ENCODE measurements around the gene HOXA7. TPM values are rescaled to one million over a fixed set of nuclear protein-coding genes. Genes with fewer than 3 reads are reported as not detected.

Gene HOXA7
- total RNA-seq, 1 donor from 2014 or later = 34.2 TPM

- Histone ChIP-seq H3K27me3 (ENCODE audit: control insufficient read depth, insufficient read depth, low read length) (no peaks in the 10 kb centered on the region), H3K4me3 (ENCODE audit: low read depth, low read length) (peak overlapping the region; percentile 76), H3K36me3 (ENCODE audit: control insufficient read depth, insufficient read depth, low read length) (no peaks in the 10 kb centered on the region)
- TF ChIP-seq CTCF (IDR thresholded peaks at IDR 0.05; ENCODE audit: insufficient read depth, low read length, poor library complexity, severe bottlenecking) = no peak
- no peak for DNase-seq (ENCODE audit: low read depth)
These were observed 1.4 kb upstream of the HOXA7 start for GRCh38 chr7:27157702-27158431.

- TF ChIP-seq CTCF (IDR thresholded peaks at IDR 0.05; ENCODE audit: insufficient read depth, low read length, poor library complexity, severe bottlenecking) = no peak
- no peaks in the 10 kb centered on the region for H3K36me3 ChIP-seq (ENCODE audit: control insufficient read depth, insufficient read depth, low read length)
- DNase-seq (ENCODE audit: low read depth) = no peak
- no peaks in the 10 kb centered on the region for H3K27me3 ChIP-seq (ENCODE audit: control insufficient read depth, insufficient read depth, low read length)
- peak overlapping the region; percentile 76 for H3K4me3 ChIP-seq (ENCODE audit: low read depth, low read length)
These were observed 634 bp upstream of the HOXA7 start for GRCh38 chr7:27156916-27157701.

GRCh38 chr7:27155816-27156507 lies 513 bp downstream of the HOXA7 start:
- no peak for TF ChIP-seq CTCF (IDR thresholded peaks at IDR 0.05; ENCODE audit: insufficient read depth, low read length, poor library complexity, severe bottlenecking)
- Histone ChIP-seq H3K4me3 (ENCODE audit: low read depth, low read length) (peak overlapping the region; percentile 76), H3K27me3 (ENCODE audit: control insufficient read depth, insufficient read depth, low read length) (no peaks in the 10 kb centered on the region), H3K36me3 (ENCODE audit: control insufficient read depth, insufficient read depth, low read length) (no peaks in the 10 kb centered on the region)
- no peak for DNase-seq (ENCODE audit: low read depth)

- Histone ChIP-seq H3K27me3 (ENCODE audit: control insufficient read depth, insufficient read depth, low read length) (no peaks in the 10 kb centered on the region), H3K36me3 (ENCODE audit: control insufficient read depth, insufficient read depth, low read length) (no peaks in the 10 kb centered on the region), H3K4me3 (ENCODE audit: low read depth, low read length) (peak overlapping the region; percentile 76)
- no peak for DNase-seq (ENCODE audit: low read depth)
- no peak for TF ChIP-seq CTCF (IDR thresholded peaks at IDR 0.05; ENCODE audit: insufficient read depth, low read length, poor library complexity, severe bottlenecking)
These were observed 1.3 kb downstream of the HOXA7 start for GRCh38 chr7:27154901-27155815.

GRCh38 chr7:27154369-27154768 lies 2.1 kb downstream of the HOXA7 start:
- Histone ChIP-seq H3K27me3 (ENCODE audit: control insufficient read depth, insufficient read depth, low read length) (no peaks in the 10 kb centered on the region), H3K36me3 (ENCODE audit: control insufficient read depth, insufficient read depth, low read length) (no peaks in the 10 kb centered on the region), H3K4me3 (ENCODE audit: low read depth, low read length) (peak overlapping the region; percentile 76)
- no peak for DNase-seq (ENCODE audit: low read depth)
- no peak for TF ChIP-seq CTCF (IDR thresholded peaks at IDR 0.05; ENCODE audit: insufficient read depth, low read length, poor library complexity, severe bottlenecking)
